Mucosa of stomach (tissue), 1 donor: Measurements from ENCODE around the gene SUPV3L1.

Source experiments
- H3K27me3 ChIP-seq: one replicate; pipeline ENCODE4 v1.7.0; 2013; ENCODE audit warnings: mild to moderate bottlenecking, low read length; ENCODE audit not compliant: control insufficient read depth, insufficient read depth
- H3K36me3 ChIP-seq: one replicate; pipeline ENCODE4 v1.7.0; 2013; ENCODE audit warnings: low read length; ENCODE audit not compliant: control insufficient read depth, insufficient read depth
- H3K4me1 ChIP-seq: one replicate; pipeline ENCODE4 v1.7.0; 2013; ENCODE audit warnings: mild to moderate bottlenecking, low read length; ENCODE audit not compliant: control insufficient read depth, insufficient read depth
- H3K4me3 ChIP-seq: one replicate; pipeline ENCODE4 v1.7.0; 2013; ENCODE audit warnings: low read length
- H3K9ac ChIP-seq: one replicate; pipeline ENCODE4 v1.7.0; 2013; ENCODE audit warnings: mild to moderate bottlenecking, low read length, moderate library complexity
- H3K9me3 ChIP-seq: one replicate; pipeline ENCODE4 v1.7.0; 2013; ENCODE audit warnings: mild to moderate bottlenecking, low read length, moderate library complexity; ENCODE audit not compliant: control insufficient read depth
- donor health status: Pancreatic carcinoma.

The SUPV3L1 gene

DNA sequence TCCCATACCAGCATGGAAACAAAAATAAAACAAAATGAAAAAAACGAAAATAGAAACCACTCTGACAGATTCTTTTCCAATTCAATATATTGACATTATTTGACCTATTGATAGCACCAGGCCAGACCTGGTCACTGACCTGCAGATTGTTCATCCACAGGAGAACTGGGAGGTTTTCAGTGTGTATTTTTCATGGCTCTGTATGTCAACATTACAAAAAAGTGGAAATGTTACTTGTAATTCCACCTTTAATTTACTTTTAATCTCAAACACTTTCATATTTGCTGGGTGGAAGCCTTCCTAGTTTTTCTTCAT is 43.0 kb downstream of the SUPV3L1 start:
- H3K27me3 ChIP-seq, result no peaks in the 10 kb centered on the region
- no peaks in the 10 kb centered on the region for H3K9me3 ChIP-seq
- no peak overlapping the region for H3K9ac ChIP-seq
- H3K36me3 ChIP-seq, result no peaks in the 10 kb centered on the region
- H3K4me3 ChIP-seq, result peak overlapping the region; percentile 7
- H3K4me1 ChIP-seq, result peaks cover 25% of the 10 kb centered on the region

GRCh38 chr10:69224862-69225657 is 45.0 kb downstream of the SUPV3L1 start:
- H3K4me3 ChIP-seq, result no peak overlapping the region
- no peaks in the 10 kb centered on the region for H3K27me3 ChIP-seq
- no peaks in the 10 kb centered on the region for H3K36me3 ChIP-seq
- no peak overlapping the region for H3K9ac ChIP-seq
- H3K4me1 ChIP-seq, result peaks cover 34% of the 10 kb centered on the region
- no peaks in the 10 kb centered on the region for H3K9me3 ChIP-seq

- H3K4me1 ChIP-seq, result peaks cover 36% of the 10 kb centered on the region
- H3K36me3 ChIP-seq, result no peaks in the 10 kb centered on the region
- H3K9me3 ChIP-seq, result no peaks in the 10 kb centered on the region
- H3K4me3 ChIP-seq, result no peak overlapping the region
- no peaks in the 10 kb centered on the region for H3K27me3 ChIP-seq
- no peak overlapping the region for H3K9ac ChIP-seq
Observed at GRCh38 chr10:69225681-69226080, 45.6 kb downstream of the SUPV3L1 start.

DNA sequence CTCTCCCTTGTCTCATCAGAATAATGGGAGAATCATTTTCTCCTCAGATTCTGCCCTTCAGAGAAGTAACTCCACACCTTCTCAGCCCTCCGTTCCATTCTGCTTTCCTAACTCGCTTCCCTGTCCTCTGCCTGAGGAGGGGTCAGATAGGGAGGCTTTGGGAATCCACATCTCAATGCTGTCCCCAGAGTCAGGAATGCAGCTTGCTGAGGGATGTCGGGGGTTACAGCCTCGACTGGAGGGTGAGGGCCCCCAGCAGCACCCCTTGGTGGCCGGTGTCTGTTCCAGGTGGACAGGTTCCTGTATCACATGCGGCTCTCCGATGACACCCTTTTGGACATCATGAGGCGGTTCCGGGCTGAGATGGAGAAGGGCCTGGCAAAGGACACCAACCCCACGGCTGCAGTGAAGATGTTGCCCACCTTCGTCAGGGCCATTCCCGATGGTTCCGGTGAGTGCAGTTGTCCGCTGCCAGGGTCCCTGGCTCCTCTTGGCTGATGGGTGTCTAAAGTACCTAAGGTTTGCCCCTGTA is 47.0 kb downstream of the SUPV3L1 start:
- H3K36me3 ChIP-seq, result no peaks in the 10 kb centered on the region

DNA sequence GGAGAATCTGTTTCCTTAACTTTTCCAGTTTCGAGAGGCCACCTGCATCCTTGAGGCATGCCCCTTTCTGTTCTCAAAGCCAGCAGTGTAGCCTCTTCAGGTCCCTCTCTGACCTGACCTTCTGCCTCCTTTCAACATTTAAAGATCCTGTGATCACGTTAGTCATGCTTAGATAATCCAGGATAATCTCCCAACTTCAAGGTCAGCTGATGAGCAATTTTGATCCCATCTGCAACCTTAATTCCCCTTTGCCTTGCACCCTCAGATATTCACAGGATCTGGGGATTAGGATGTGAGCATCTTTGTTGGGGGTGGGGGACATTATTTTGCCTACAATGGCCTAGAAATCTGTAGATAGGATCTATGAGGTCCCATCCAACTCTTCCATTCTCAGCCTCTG is 48.1 kb downstream of the SUPV3L1 start:
- Histone ChIP-seq H3K4me3 (no peak overlapping the region), H3K4me1 (peaks cover 25% of the 10 kb centered on the region), H3K9me3 (no peaks in the 10 kb centered on the region), H3K9ac (no peak overlapping the region), H3K27me3 (no peaks in the 10 kb centered on the region), H3K36me3 (no peaks in the 10 kb centered on the region)

More for the DNA sequence above, 47.0 kb downstream of the SUPV3L1 start:
- Histone ChIP-seq H3K9ac (no peak overlapping the region), H3K4me1 (peaks cover 32% of the 10 kb centered on the region), H3K4me3 (no peak overlapping the region), H3K27me3 (no peaks in the 10 kb centered on the region), H3K9me3 (no peaks in the 10 kb centered on the region)

GRCh38 chr10:69229616-69229916 is 49.5 kb downstream of the SUPV3L1 start:
- Histone ChIP-seq H3K36me3 (no peaks in the 10 kb centered on the region), H3K4me3 (peak overlapping the region; percentile 60), H3K9ac (peak overlapping the region; percentile 31), H3K9me3 (no peaks in the 10 kb centered on the region), H3K4me1 (peaks cover 27% of the 10 kb centered on the region), H3K27me3 (no peaks in the 10 kb centered on the region)

GRCh38 chr10:69230128-69230527 is 50.1 kb downstream of the SUPV3L1 start:
- Histone ChIP-seq H3K9ac (peak overlapping the region; percentile 31), H3K9me3 (no peaks in the 10 kb centered on the region), H3K27me3 (no peaks in the 10 kb centered on the region), H3K4me1 (peaks cover 27% of the 10 kb centered on the region), H3K4me3 (no peak overlapping the region), H3K36me3 (no peaks in the 10 kb centered on the region)

GRCh38 chr10:69232252-69232651 is 52.2 kb downstream of the SUPV3L1 start:
- Histone ChIP-seq H3K9me3 (no peaks in the 10 kb centered on the region), H3K9ac (no peak overlapping the region), H3K4me3 (no peak overlapping the region), H3K27me3 (no peaks in the 10 kb centered on the region), H3K36me3 (no peaks in the 10 kb centered on the region), H3K4me1 (peaks cover 23% of the 10 kb centered on the region)

- H3K9me3 ChIP-seq, result no peaks in the 10 kb centered on the region
Observed at GRCh38 chr10:69232736-69233480, 52.9 kb downstream of the SUPV3L1 start.

GRCh38 chr10:69234447-69234846 is 54.4 kb downstream of the SUPV3L1 start:
- no peak overlapping the region for H3K4me3 ChIP-seq
- H3K9ac ChIP-seq, result no peak overlapping the region

More at GRCh38 chr10:69232736-69233480, 52.9 kb downstream of the SUPV3L1 start:
- Histone ChIP-seq H3K4me3 (no peak overlapping the region), H3K9ac (no peak overlapping the region), H3K36me3 (no peaks in the 10 kb centered on the region), H3K27me3 (no peaks in the 10 kb centered on the region), H3K4me1 (peaks cover 23% of the 10 kb centered on the region)

GRCh38 chr10:69237528-69238159 is 57.6 kb downstream of the SUPV3L1 start:
- H3K36me3 ChIP-seq, result no peaks in the 10 kb centered on the region
- H3K9me3 ChIP-seq, result no peaks in the 10 kb centered on the region
- no peak overlapping the region for H3K4me3 ChIP-seq
- peaks cover 6% of the 10 kb centered on the region for H3K4me1 ChIP-seq
- no peaks in the 10 kb centered on the region for H3K27me3 ChIP-seq
- no peak overlapping the region for H3K9ac ChIP-seq

More at GRCh38 chr10:69234447-69234846, 54.4 kb downstream of the SUPV3L1 start:
- H3K9me3 ChIP-seq, result no peaks in the 10 kb centered on the region
- no peaks in the 10 kb centered on the region for H3K27me3 ChIP-seq
- peaks cover 15% of the 10 kb centered on the region for H3K4me1 ChIP-seq
- H3K36me3 ChIP-seq, result no peaks in the 10 kb centered on the region

DNA sequence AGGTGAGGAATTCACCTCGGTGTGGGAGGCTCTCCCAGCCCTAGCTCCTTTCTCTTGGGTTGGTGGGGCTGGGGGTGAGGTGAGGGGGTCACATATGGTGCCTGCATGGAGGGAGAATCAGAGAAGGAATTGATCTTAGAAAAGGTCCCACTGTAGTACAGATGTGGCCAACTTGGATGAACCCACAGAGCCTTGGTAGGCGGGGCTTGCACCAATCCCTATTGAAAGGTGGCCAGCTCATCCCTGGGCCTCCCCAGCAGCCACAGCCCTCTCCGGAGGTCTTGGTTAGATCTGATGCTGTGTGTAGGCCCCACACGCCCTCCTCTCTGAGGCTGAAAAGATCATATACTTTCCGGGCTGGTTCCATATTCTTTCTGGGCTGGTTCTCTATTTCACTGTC is 59.1 kb downstream of the SUPV3L1 start:
- Histone ChIP-seq H3K27me3 (no peaks in the 10 kb centered on the region), H3K4me3 (no peak overlapping the region), H3K4me1 (no peaks in the 10 kb centered on the region), H3K9ac (no peak overlapping the region), H3K36me3 (no peaks in the 10 kb centered on the region), H3K9me3 (no peaks in the 10 kb centered on the region)
